Stimulated activated CD4-positive, alpha-beta T cell treated with anti-CD3 and anti-CD28 coated beads, Interleukin-12 subunit alpha, Interleukin-12 subunit beta, amount 100 ng/mL, for 4 hours (primary cell): Measurements from ENCODE around the gene MUCL3.
"Not testable (repeated sequence)": the region's sequence is repeated elsewhere in the genome, so short reads cannot be mapped to it uniquely, and the experiment has no call there.

Experiments
- DNase-seq: peaks from one replicate; pipeline ENCODE4 v3.0.0-alpha.2; 2020

Gene MUCL3

GRCh38 chr6:30940361-30940986 is at the start of gene MUCL3:
Gene MUCL3 (plus strand): TSS chr6:30940973. CDS start chr6:30941000, 27 bp downstream.
- no peak for DNase-seq

GRCh38 chr6:30891450-30891723 is 49.4 kb upstream of the MUCL3 start:
- DNase-seq, result no peak

- DNase-seq, result no peak
Measured at GRCh38 chr6:30891816-30892538, 48.8 kb upstream of the MUCL3 start.

- no peak for DNase-seq
Measured at GRCh38 chr6:30893001-30893591, 47.7 kb upstream of the MUCL3 start.

- no peak for DNase-seq
Measured at GRCh38 chr6:30893666-30894065, 47.1 kb upstream of the MUCL3 start.

- DNase-seq, result no peak
Measured at GRCh38 chr6:30894381-30894780, 46.4 kb upstream of the MUCL3 start.

GRCh38 chr6:30894935-30895334 is 45.8 kb upstream of the MUCL3 start:
- no peak for DNase-seq

GRCh38 chr6:30895343-30895742 is 45.4 kb upstream of the MUCL3 start:
- DNase-seq, result no peak

GRCh38 chr6:30896541-30896940 is 44.2 kb upstream of the MUCL3 start:
- no peak for DNase-seq

- DNase-seq, result no peak
Measured at GRCh38 chr6:30897882-30898281, 42.9 kb upstream of the MUCL3 start.

- no peak for DNase-seq
Measured at GRCh38 chr6:30898750-30899360, 41.9 kb upstream of the MUCL3 start.

- DNase-seq, result no peak
Measured at GRCh38 chr6:30900863-30901417, 39.8 kb upstream of the MUCL3 start.

- no peak for DNase-seq
Measured at GRCh38 chr6:30901436-30901835, 39.3 kb upstream of the MUCL3 start.

- not testable (repeated sequence) for DNase-seq
Measured at GRCh38 chr6:30902196-30902595, 38.6 kb upstream of the MUCL3 start.

GRCh38 chr6:30902709-30903108 is 38.1 kb upstream of the MUCL3 start:
- DNase-seq, result no peak

GRCh38 chr6:30903236-30903635 is 37.5 kb upstream of the MUCL3 start:
- no peak for DNase-seq

- not testable (repeated sequence) for DNase-seq
Measured at GRCh38 chr6:30907290-30907757, 33.4 kb upstream of the MUCL3 start.

- DNase-seq, result peak; percentile 91
Measured at GRCh38 chr6:30907758-30908591, 32.8 kb upstream of the MUCL3 start, which contains the start of gene GTF2H4. Gene GTF2H4 (plus strand): TSS chr6:30908207.

- DNase-seq, result no peak
Measured at GRCh38 chr6:30908700-30909099, 32.1 kb upstream of the MUCL3 start.

GRCh38 chr6:30910473-30910872 is 30.3 kb upstream of the MUCL3 start:
- not testable (repeated sequence) for DNase-seq

- DNase-seq, result no peak
Measured at GRCh38 chr6:30912746-30913520, 27.8 kb upstream of the MUCL3 start.

GRCh38 chr6:30913721-30914075 is 27.1 kb upstream of the MUCL3 start:
- no peak for DNase-seq
